Suprapubic skin (tissue), 4 donors: Measurements from ENCODE around the gene ISX. TPM values are rescaled to one million over a fixed set of nuclear protein-coding genes. Genes with fewer than 3 reads are reported as not detected.

Experiments
- DNase-seq, 2 donors: peaks; one replicate each; pipeline ENCODE4 v3.0.0-alpha.2; 2019; ENCODE audit warnings: low spot score in 2 of 2
- H3K27ac ChIP-seq: fragments of 200-600 bp; sonication (generic); one replicate; pipeline ENCODE4 v1.5.1; 2019
- H3K27me3 ChIP-seq: fragments of 200-600 bp; sonication (generic); one replicate; pipeline ENCODE4 v1.5.1; 2019
- H3K36me3 ChIP-seq: fragments of 200-600 bp; sonication (generic); one replicate; pipeline ENCODE4 v1.5.1; 2019
- H3K4me1 ChIP-seq: fragments of 200-600 bp; sonication (generic); one replicate; pipeline ENCODE4 v1.5.1; 2019
- H3K4me3 ChIP-seq: fragments of 200-600 bp; sonication (generic); one replicate; pipeline ENCODE4 v1.5.1; 2019; ENCODE audit warnings: mild to moderate bottlenecking
- H3K9me3 ChIP-seq: fragments of 200-600 bp; sonication (generic); one replicate; pipeline ENCODE4 v1.5.1; 2019
- CTCF ChIP-seq, 2 donors: fragments of 200-600 bp in 1 of 2; fragments of 450-650 bp in 1 of 2; sonication (generic) in 1 of 2; IDR thresholded peaks; one replicate each; pipeline ENCODE4 v1.5.1; 2016 to 2019; ENCODE audit warnings: antibody characterized with exemption in 2 of 2, mild to moderate bottlenecking in 1 of 2, moderate library complexity in 1 of 2
- EP300 ChIP-seq: sonication (generic); formaldehyde crosslinking; IDR thresholded peaks from one replicate; pipeline ENCODE4 v1.6.1; 2017; ENCODE audit warnings: antibody characterized with exemption
- POLR2A ChIP-seq, 2 donors: fragments of 450-650 bp; IDR thresholded peaks; one replicate each; pipeline ENCODE4 v1.6.1; 2017; ENCODE audit warnings: antibody characterized with exemption in 2 of 2, mild to moderate bottlenecking in 2 of 2, moderate library complexity in 2 of 2
- POLR2AphosphoS5 ChIP-seq, 3 donors: sonication (generic); formaldehyde crosslinking; IDR thresholded peaks; one replicate each; pipeline ENCODE4 v1.6.1; 2017; ENCODE audit warnings: antibody characterized with exemption in 3 of 3
- WGBS: methylation state at CpG from one replicate; pipeline ENCODE4 v1.1.5; 2018; 5-methylcytosine and 5-hydroxymethylcytosine counted together
- total RNA-seq, 4 donors: library from RNA; depleted of rRNA; stranded (reverse); fragments of >200 nt; gene quantifications; one replicate each; pipeline ENCODE4 v1.1.0, GENCODE V29; 2016

The ISX gene
- total RNA-seq, 4 donors from 2014 or later: not detected

- 53% methylated on average over 2 of the region's 2 CpGs for WGBS
- Histone ChIP-seq H3K27ac (no peak overlapping the region), H3K36me3 (no peaks in the 10 kb centered on the region), H3K4me1 (no peaks in the 10 kb centered on the region), H3K9me3 (no peaks in the 10 kb centered on the region), H3K4me3 (no peak overlapping the region), H3K27me3 (no peaks in the 10 kb centered on the region)
- DNase-seq: peak in 1 of 2 donors; percentile 45
- TF ChIP-seq POLR2AphosphoS5 (IDR thresholded peaks at IDR 0.05) (no peak), POLR2A (IDR thresholded peaks at IDR 0.05) (no peak), EP300 (no peak), CTCF (IDR thresholded peaks at IDR 0.05) (no peak)
Observed at GRCh38 chr22:35070451-35071093, 4.6 kb downstream of the ISX start.

GRCh38 chr22:35071784-35072183 is 5.8 kb downstream of the ISX start:
- Histone ChIP-seq H3K9me3 (no peaks in the 10 kb centered on the region), H3K27ac (no peak overlapping the region), H3K4me3 (no peak overlapping the region), H3K27me3 (no peaks in the 10 kb centered on the region), H3K4me1 (no peaks in the 10 kb centered on the region), H3K36me3 (no peaks in the 10 kb centered on the region)
- TF ChIP-seq CTCF (IDR thresholded peaks at IDR 0.05) (no peak), EP300 (no peak), POLR2A (IDR thresholded peaks at IDR 0.05) (no peak), POLR2AphosphoS5 (IDR thresholded peaks at IDR 0.05) (no peak)
- DNase-seq: no peak
- 43% methylated on average over 3 of the region's 3 CpGs for WGBS

GRCh38 chr22:35072925-35073324 is 7.0 kb downstream of the ISX start:
- Histone ChIP-seq H3K27ac (no peak overlapping the region), H3K36me3 (no peaks in the 10 kb centered on the region), H3K27me3 (no peaks in the 10 kb centered on the region), H3K9me3 (no peaks in the 10 kb centered on the region), H3K4me1 (no peaks in the 10 kb centered on the region), H3K4me3 (no peak overlapping the region)
- no peak for DNase-seq
- no peak for TF ChIP-seq POLR2AphosphoS5 (IDR thresholded peaks at IDR 0.05)
- no peak for TF ChIP-seq POLR2A (IDR thresholded peaks at IDR 0.05)
- no peak for TF ChIP-seq EP300
- no peak for TF ChIP-seq CTCF (IDR thresholded peaks at IDR 0.05)
- WGBS: 67% methylated on average over 4 of the region's 4 CpGs

- no peak for DNase-seq
- WGBS: 90% methylated on average over 4 of the region's 4 CpGs
- H3K9me3 ChIP-seq: no peaks in the 10 kb centered on the region
- no peaks in the 10 kb centered on the region for H3K27me3 ChIP-seq
- no peak overlapping the region for H3K27ac ChIP-seq
- no peak for TF ChIP-seq EP300
- TF ChIP-seq POLR2A (IDR thresholded peaks at IDR 0.05): no peak
- no peak for TF ChIP-seq POLR2AphosphoS5 (IDR thresholded peaks at IDR 0.05)
- no peak for TF ChIP-seq CTCF (IDR thresholded peaks at IDR 0.05)
- no peaks in the 10 kb centered on the region for H3K4me1 ChIP-seq
- H3K36me3 ChIP-seq: no peaks in the 10 kb centered on the region
- no peak overlapping the region for H3K4me3 ChIP-seq
Observed at GRCh38 chr22:35074583-35074982, 8.6 kb downstream of the ISX start.

- TF ChIP-seq POLR2AphosphoS5 (IDR thresholded peaks at IDR 0.05) (no peak), EP300 (no peak), CTCF (IDR thresholded peaks at IDR 0.05) (no peak), POLR2A (IDR thresholded peaks at IDR 0.05) (no peak)
- Histone ChIP-seq H3K4me1 (no peaks in the 10 kb centered on the region), H3K9me3 (no peaks in the 10 kb centered on the region), H3K27me3 (no peaks in the 10 kb centered on the region), H3K36me3 (no peaks in the 10 kb centered on the region), H3K27ac (no peak overlapping the region), H3K4me3 (no peak overlapping the region)
- WGBS: 64% methylated on average over 6 of the region's 6 CpGs
- no peak for DNase-seq
Observed at GRCh38 chr22:35076630-35077029, 10.7 kb downstream of the ISX start.
